Stimulated activated CD8-positive, alpha-beta memory T cell treated with anti-CD3 and anti-CD28 coated beads, Interleukin-4, amount 100 ng/mL, for 4 hours (primary cell): ENCODE data around the gene AADACL4.
"Not testable (repeated sequence)": the region's sequence is repeated elsewhere in the genome, so short reads cannot be mapped to it uniquely, and the experiment has no call there.

ENCODE experiments used
- DNase-seq, 2 donors: peaks; one replicate each; pipeline ENCODE4 v3.0.0-alpha.2; 2020; ENCODE audit warnings: low read depth in 2 of 2, low spot score in 1 of 2

The AADACL4 gene

GRCh38 chr1:12629511-12629956 is 14.4 kb upstream of the AADACL4 start:
- no peak for DNase-seq

GRCh38 chr1:12629985-12630760 is 13.7 kb upstream of the AADACL4 start:
- no peak for DNase-seq

- no peak for DNase-seq
Observed at GRCh38 chr1:12630946-12631530, 12.8 kb upstream of the AADACL4 start.

GRCh38 chr1:12631571-12631970 is 12.3 kb upstream of the AADACL4 start:
- no peak for DNase-seq

GRCh38 chr1:12634156-12634555 is 9.7 kb upstream of the AADACL4 start:
- no peak for DNase-seq

- DNase-seq, result no peak
Observed at GRCh38 chr1:12634696-12635202, 9.1 kb upstream of the AADACL4 start.

DNA sequence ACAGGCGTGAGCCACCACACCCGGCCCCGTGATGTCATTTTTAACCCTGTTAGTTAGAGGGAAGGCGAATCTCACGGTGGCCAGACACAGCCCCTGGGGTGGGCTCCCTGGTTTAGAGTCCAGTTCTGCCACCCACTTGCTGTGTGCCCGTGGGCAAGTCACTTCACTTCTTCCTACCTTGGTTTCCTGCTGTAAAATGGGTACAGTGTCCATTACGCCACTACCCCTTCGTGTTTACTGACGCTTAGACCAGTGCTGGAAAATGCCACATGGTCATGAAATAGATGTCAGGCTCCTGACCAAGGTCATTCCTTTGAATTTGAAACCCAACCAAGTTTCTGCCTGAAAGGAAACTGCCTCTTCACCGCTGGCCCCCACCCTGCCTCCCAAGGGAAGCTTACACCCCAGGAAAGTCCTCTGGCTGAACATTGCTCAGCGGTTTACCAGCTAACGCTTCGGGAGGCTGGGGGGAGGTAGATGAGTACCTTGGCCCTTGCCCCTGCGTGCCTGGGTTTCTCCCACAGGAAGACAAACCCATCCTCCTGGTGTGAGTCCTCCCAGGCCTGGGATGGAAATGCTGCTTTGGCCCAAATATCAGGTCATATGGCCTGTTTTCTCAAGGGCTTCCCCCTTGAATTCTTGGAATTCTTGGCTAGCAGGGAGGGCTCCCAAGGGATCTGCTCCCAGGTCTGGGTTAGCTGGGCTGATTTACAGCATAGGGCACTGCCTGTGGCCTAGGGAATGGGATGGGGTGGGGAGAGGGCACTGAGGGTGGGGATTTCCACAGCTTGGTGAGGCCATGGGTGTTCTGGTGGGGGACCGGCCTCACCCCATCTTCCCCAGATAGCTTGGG is 7.6 kb upstream of the AADACL4 start:
- DNase-seq, result no peak

- DNase-seq, result no peak
Observed at GRCh38 chr1:12637693-12638092, 6.2 kb upstream of the AADACL4 start.

DNA sequence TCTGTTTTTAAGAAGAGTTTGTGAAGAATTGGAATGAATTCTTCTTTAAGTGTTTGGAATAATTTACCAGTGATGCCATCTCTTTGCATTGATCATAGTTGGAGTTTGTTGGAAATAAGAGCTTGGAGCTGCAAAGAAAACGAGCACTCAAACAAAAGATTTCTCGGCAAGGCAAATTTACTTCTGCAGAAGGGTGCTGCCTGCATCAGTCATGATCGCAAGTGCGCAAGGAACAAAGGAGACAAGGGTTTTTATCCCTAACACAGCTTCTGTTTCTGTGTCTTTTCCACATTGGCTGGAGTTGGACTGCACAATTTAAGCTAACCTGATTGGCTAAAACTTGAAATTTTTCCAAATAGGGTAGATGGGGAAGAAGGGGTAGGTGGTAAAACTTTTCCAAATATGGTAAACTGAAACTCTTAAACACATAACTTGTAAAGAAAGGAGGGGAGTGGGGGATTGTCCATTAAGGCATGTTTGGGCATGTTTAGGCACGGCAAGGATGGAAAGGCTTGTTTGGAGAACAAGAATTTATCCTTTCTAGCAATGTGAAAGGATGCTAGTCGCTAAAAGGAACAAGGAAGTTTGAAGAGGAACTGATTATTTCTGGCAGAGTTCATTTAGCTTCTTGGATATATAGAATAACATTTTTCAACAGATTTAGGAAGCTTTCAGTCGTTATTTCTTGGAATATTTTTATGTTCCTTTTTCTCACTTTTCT is 3.5 kb upstream of the AADACL4 start:
- DNase-seq, result no peak

GRCh38 chr1:12640958-12641272 is 3.0 kb upstream of the AADACL4 start:
- DNase-seq, result no peak

DNA sequence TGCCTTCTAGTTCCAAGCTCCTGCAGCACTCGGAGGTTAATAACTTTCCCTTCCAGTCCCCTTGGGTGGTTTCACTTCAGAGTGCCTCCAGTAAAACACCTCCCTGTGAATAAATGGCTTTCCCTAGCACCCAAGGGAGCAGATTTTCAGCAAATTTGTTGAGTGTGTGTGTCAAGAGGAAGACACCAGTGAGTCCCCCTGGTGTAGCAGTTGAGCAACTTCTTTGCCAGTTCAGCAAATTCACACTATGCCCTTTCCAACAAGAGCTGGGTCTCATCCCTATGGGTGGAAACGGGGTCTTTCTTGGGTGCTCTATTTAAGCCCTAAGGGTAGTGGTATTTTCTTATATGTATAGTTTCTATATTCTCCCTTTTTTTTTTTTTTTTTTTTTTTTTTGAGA is 806 bp upstream of the AADACL4 start:
- DNase-seq, result no peak

GRCh38 chr1:12644237-12644636 is 352 bp downstream of the AADACL4 start:
- no peak for DNase-seq

- no peak for DNase-seq
Observed at GRCh38 chr1:12644829-12645228, 944 bp downstream of the AADACL4 start.

GRCh38 chr1:12645401-12645800 is 1.5 kb downstream of the AADACL4 start:
- DNase-seq, result not testable (repeated sequence)

DNA sequence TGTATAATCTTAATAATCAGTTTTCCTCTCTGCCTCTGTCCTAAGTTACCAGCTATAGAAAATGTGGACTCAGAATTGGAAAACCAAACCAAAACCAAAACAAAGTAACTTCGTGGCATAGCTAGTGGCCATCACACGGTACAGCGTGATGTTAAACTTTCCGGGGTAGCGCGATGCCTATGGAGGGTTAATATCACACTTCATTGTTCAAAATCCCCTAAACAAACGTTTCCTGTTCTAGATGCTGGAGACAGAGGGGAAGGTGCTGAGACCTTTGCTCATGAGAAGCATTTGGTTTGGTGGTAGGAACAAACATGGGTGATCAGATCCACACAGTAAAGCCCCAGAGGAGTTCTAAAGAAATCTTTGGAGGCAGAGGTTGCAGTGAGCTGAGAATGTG is 4.9 kb downstream of the AADACL4 start:
- no peak for DNase-seq

- no peak for DNase-seq
Observed at GRCh38 chr1:12649971-12650421, 6.1 kb downstream of the AADACL4 start.

DNA sequence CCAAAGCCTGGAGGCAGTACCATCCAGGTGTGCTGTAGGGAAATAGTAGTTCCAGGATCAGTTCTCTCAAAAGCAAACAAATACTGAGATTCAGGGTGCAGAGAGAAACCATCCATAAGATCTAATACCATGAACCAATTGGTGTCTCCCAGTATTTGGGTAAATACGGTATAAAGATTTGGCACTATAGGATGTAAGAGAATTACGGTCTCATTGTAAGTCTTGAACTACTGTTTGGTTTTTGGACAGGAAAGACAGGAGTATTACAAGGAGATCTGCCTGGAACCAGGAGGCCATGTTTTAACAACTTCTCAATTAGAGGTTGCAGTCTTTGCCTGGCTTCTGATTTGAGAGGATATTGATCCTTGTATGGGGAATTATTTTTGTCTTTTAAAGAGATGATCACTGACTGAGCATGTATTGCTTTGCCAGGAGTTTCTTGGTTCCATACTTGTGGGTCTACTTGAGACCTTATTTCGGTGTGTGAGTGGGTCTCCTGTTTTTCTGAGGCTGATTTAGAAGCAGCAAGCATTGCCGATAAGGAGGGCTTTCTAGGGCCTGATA is 10.2 kb downstream of the AADACL4 start:
- DNase-seq, result no peak

GRCh38 chr1:12654657-12655056 is 10.8 kb downstream of the AADACL4 start:
- DNase-seq, result no peak

DNA sequence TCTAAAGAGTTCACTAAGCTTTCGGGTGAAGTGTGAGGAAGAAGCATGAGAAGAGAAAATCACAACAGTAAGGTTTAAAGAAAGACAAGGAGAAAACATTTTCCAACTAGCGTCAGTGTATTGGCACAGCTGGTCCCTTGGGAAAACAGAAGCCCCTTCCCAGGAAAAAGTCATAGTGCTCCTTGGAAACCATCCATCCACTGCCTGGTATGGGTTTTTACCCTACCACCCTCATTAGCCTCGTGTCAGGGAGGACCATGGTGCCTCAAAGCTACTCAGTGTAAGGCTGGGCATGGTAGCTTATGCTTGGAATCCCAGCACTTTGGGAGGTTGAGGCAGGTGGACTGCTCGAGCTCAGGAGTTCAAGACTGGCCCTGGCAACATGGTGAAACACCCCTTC is 12.7 kb downstream of the AADACL4 start:
- DNase-seq, result no peak

DNA sequence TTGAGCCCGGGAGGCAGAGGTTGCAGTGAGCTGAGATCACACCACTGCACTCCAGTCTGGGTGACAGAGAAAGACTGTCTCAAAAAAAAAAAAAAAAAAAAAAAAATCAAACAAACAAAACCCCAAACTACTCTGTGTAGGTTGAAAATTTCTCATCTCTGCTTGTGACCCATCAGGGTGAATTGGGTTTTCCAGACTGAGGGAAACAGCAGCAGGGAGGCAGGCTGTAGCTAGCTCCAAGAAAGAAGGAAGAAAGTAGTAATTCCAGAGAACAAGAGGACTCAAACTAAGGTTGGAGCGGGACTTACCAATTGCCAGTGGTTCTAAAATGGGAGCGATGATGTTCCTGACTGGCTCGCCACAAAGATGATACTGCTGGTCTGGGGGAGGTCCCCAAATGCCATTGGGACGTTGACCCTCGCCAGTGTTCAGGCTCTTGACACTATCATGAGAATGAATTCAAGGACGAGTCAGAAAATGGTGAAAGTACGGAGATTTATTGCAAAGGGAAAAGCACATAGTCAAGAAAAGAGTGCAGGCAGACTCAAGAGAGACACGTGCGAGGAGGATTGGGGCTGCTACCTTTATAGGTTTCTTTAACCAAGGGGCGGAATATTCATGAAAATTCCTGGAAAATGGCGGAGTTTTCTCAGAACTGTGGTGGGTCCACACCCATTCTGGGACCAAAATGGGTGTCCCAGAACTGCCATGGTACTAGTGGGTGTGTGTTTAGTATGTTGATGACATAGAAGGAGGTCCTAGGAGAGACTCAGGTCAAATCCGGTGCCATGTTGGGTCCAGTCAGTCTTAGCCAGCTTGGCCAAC is 13.4 kb downstream of the AADACL4 start:
- no peak for DNase-seq
